H1 (cell line): ENCODE results near the gene DLX5.

ENCODE experiments used
- BCL11A ChIP-seq, 2 experiments: IDR thresholded peaks; one replicate each; pipeline ENCODE4 v1.6.1; 2011; ENCODE audit warnings: low read depth in 2 of 2, low read length in 2 of 2, mild to moderate bottlenecking in 2 of 2
- CBX8 ChIP-seq: fragments of 300-800, 300-1000 bp; sonication (generic); IDR thresholded peaks from 2 replicates; pipeline ENCODE4 v1.7.1; 2016; ENCODE audit warnings: low read depth, low read length, borderline replicate concordance
- GABPA ChIP-seq: IDR thresholded peaks from 2 replicates; pipeline ENCODE4 v1.6.1; 2011; ENCODE audit warnings: mild to moderate bottlenecking, low read length, moderate library complexity, borderline replicate concordance; ENCODE audit not compliant: insufficient read depth
- JUN ChIP-seq: IDR thresholded peaks from 2 replicates; pipeline ENCODE4 v1.6.1; 2011; ENCODE audit warnings: low read depth, mild to moderate bottlenecking, improper control_type of control experiment, low read length
- MAFK ChIP-seq: IDR thresholded peaks from 2 replicates; pipeline ENCODE4 v1.6.1; 2012; ENCODE audit warnings: low read depth, mild to moderate bottlenecking, improper control_type of control experiment, low read length
- NRF1 ChIP-seq: IDR thresholded peaks from 2 replicates; pipeline ENCODE4 v1.6.1; 2011; ENCODE audit warnings: mild to moderate bottlenecking, low read depth, low read length, improper control_type of control experiment
- POLR2A ChIP-seq, 2 experiments: IDR thresholded peaks; 1 replicate in 1 of 2; 2 replicates in 1 of 2; pipeline ENCODE4 v1.6.1; 2011; ENCODE audit warnings: low read depth in 2 of 2, low read length in 2 of 2, mild to moderate bottlenecking in 2 of 2; ENCODE audit errors: control extremely low read depth in 1 of 2
- TAF1 ChIP-seq: IDR thresholded peaks from 2 replicates; pipeline ENCODE4 v1.6.1; 2011; ENCODE audit warnings: mild to moderate bottlenecking, low read depth, low read length
- TAF7 ChIP-seq: optimal IDR thresholded peaks from 2 replicates; pipeline ENCODE3; 2011; ENCODE audit warnings: low read depth, mild to moderate bottlenecking, inconsistent platforms, low read length, moderate library complexity, borderline replicate concordance
- ZNF274 ChIP-seq: IDR thresholded peaks from 2 replicates; pipeline ENCODE4 v1.7.0; 2012; ENCODE audit warnings: low read length, borderline replicate concordance; ENCODE audit errors: extremely low read depth
- TF ChIP-seq, protein P1 (sequence below), 3 experiments: IDR thresholded peaks; 1 replicate in 2 of 3; 2 replicates in 1 of 3; pipeline versions ENCODE4 v1.5.1 to v1.6.1; 2011; ENCODE audit warnings: low read length in 3 of 3, mild to moderate bottlenecking in 3 of 3, inconsistent platforms in 2 of 3, low read depth in 1 of 3, moderate library complexity in 1 of 3; ENCODE audit not compliant: insufficient read depth in 1 of 3; ENCODE audit errors: control extremely low read depth in 1 of 3

DNA sequence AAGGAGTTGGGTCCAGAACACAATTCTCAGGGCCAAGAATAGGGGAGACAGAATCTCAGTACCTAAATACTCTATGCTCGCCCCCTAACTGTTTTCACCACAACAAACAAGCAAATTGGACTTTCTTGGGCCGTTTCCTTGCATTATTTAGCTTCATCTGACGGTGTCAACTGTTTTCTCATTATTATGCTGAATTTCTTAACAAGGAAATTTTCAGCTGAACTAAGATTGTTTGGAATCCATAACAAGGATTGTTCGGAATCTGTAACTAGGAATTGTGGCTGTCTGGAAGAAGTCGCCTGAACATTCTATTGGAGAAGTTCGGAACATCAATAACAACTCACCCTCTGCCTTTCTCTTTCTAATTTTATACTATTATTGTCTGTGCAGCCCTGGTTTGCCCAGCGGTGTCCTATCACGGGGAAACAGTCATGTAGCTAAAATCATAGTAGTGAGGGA, 34.7 kb downstream of the DLX5 start:
- TF ChIP-seq TAF1 = no peak
- TF ChIP-seq JUN = no peak
- no peak for TF ChIP-seq TAF7
- TF ChIP-seq POLR2A (IDR thresholded peaks at IDR 0.05; ENCODE audit: control extremely low read depth in 1 of 2, low read depth in 2 of 2, low read length in 2 of 2) = no peak
- no peak for TF ChIP-seq ZNF274
- TF ChIP-seq, protein P1, sequence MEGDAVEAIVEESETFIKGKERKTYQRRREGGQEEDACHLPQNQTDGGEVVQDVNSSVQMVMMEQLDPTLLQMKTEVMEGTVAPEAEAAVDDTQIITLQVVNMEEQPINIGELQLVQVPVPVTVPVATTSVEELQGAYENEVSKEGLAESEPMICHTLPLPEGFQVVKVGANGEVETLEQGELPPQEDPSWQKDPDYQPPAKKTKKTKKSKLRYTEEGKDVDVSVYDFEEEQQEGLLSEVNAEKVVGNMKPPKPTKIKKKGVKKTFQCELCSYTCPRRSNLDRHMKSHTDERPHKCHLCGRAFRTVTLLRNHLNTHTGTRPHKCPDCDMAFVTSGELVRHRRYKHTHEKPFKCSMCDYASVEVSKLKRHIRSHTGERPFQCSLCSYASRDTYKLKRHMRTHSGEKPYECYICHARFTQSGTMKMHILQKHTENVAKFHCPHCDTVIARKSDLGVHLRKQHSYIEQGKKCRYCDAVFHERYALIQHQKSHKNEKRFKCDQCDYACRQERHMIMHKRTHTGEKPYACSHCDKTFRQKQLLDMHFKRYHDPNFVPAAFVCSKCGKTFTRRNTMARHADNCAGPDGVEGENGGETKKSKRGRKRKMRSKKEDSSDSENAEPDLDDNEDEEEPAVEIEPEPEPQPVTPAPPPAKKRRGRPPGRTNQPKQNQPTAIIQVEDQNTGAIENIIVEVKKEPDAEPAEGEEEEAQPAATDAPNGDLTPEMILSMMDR (IDR thresholded peaks at IDR 0.05; ENCODE audit: control extremely low read depth in 1 of 3, insufficient read depth in 1 of 3, low read depth in 1 of 3, low read length in 3 of 3) = no peak
- no peak for TF ChIP-seq GABPA
- no peak for TF ChIP-seq NRF1
- no peak for TF ChIP-seq BCL11A (IDR thresholded peaks at IDR 0.05; ENCODE audit: low read depth in 2 of 2, low read length in 2 of 2)
- no peak for TF ChIP-seq MAFK
- TF ChIP-seq CBX8 = peak; percentile 73; the same call in 1 of the 2 replicates
